A549 (cell line): ENCODE measurements around the gene F5. TPM values are rescaled to one million over a fixed set of nuclear protein-coding genes. Genes with fewer than 3 reads are reported as not detected.

Experiments used
- ATAC-seq, 2 experiments: fragments of 200-7000 bp in 1 of 2; fragments of >200 bp in 1 of 2; cut with Nextera tagmentation in 1 of 2; cut with Tn5 transposase in 1 of 2; 3 replicates each; pipeline versions ENCODE4 v1.8.0 to v1.9.1; 2018 to 2020; ENCODE audit warnings: mild to moderate bottlenecking in 1 of 2, moderate library complexity in 1 of 2
- CTCF ChIA-PET: fragments of 300-600 bp; sonication (Branson Sonifier 250); formaldehyde crosslinking; extraction: SDS; loops from one replicate; lab custom pipeline; 2021; ENCODE audit warnings: antibody characterized with exemption, inconsistent platforms; lab: Yijun Ruan, JAX
- POLR2A ChIA-PET: fragments of 350-600 bp; formaldehyde crosslinking; extraction: SDS; loops from one replicate; lab custom pipeline; 2021; ENCODE audit warnings: antibody characterized with exemption, inconsistent platforms; lab: Yijun Ruan, JAX
- DNase-seq, 2 experiments: peaks; one replicate each; pipeline versions ENCODE4 v3.0.0 to v3.0.0-alpha.2; 2011 to 2016; ENCODE audit warnings: low read depth in 1 of 2, low spot score in 1 of 2
- FAIRE-seq: peaks from 2 replicates; lab custom pipeline; 2011; peaks lifted over from hg19 to GRCh38; lab: Jason Lieb, UNC
- H3K27ac ChIP-seq, 2 experiments: fragments of >200 bp; sonication (Bioruptor Twin); formaldehyde crosslinking; 3 replicates each; pipeline ENCODE4 v1.5.1; 2016 to 2017
- H3K4me1 ChIP-seq: fragments of >200 bp; sonication (Bioruptor Twin); formaldehyde crosslinking; 3 replicates; pipeline ENCODE4 v1.6.1; 2016
- H3K4me2 ChIP-seq: fragments of >200 bp; sonication (Bioruptor Twin); formaldehyde crosslinking; 3 replicates; pipeline ENCODE4 v1.6.1; 2016
- H3K4me3 ChIP-seq: fragments of >200 bp; sonication (Bioruptor Twin); formaldehyde crosslinking; 3 replicates; pipeline ENCODE4 v1.5.1; 2016
- H3K9me3 ChIP-seq: fragments of >200 bp; sonication (Bioruptor Twin); formaldehyde crosslinking; 3 replicates; pipeline ENCODE4 v1.6.1; 2016
- BHLHE40 ChIP-seq: IDR thresholded peaks from 2 replicates; pipeline ENCODE4 v1.6.1; 2012; ENCODE audit warnings: low read depth, low read length, inconsistent platforms
- CBX2 ChIP-seq: fragments of 200-600 bp; sonication (generic); IDR thresholded peaks from 2 replicates; pipeline ENCODE4 v1.6.1; 2016; ENCODE audit warnings: low read depth, mild to moderate bottlenecking, borderline replicate concordance
- CEBPB ChIP-seq, 2 experiments: fragments of >200 bp in 1 of 2; sonication (Bioruptor Twin) in 1 of 2; formaldehyde crosslinking in 1 of 2; IDR thresholded peaks; 2 replicates each; pipeline ENCODE4 v1.6.1; 2012 to 2016
- CHD2 ChIP-seq: fragments of 150-350 bp; IDR thresholded peaks from 2 replicates; pipeline ENCODE4 v1.6.1; 2014; ENCODE audit warnings: low read length; ENCODE audit not compliant: partially characterized antibody
- ELK1 ChIP-seq: fragments of 150-350 bp; IDR thresholded peaks from 2 replicates; pipeline ENCODE4 v1.6.1; 2014; ENCODE audit warnings: low read depth, mild to moderate bottlenecking, low read length
- ESRRA ChIP-seq: fragments of 150-350 bp; IDR thresholded peaks from 2 replicates; pipeline ENCODE4 v1.6.1; 2014; ENCODE audit warnings: mild to moderate bottlenecking, low read length, borderline replicate concordance
- FOSL2 ChIP-seq, 2 experiments: fragments of 450-650 bp in 1 of 2; fragments of >200 bp in 1 of 2; sonication (Bioruptor Twin) in 1 of 2; formaldehyde crosslinking; IDR thresholded peaks; 2 replicates each; pipeline versions ENCODE4 v1.5.0 to v1.6.1; 2016 to 2020; ENCODE audit warnings: mild to moderate bottlenecking in 1 of 2, moderate library complexity in 1 of 2
- FOXS1 ChIP-seq: fragments of 250-450 bp; sonication (Bioruptor Pico); IDR thresholded peaks from 2 replicates; pipeline ENCODE4 v1.5.0; 2020; ENCODE audit warnings: mild to moderate bottlenecking, moderate library complexity
- HES2 ChIP-seq: fragments of >200 bp; sonication (Bioruptor Twin); formaldehyde crosslinking; IDR thresholded peaks from 2 replicates; pipeline ENCODE4 v1.6.1; 2016
- HEYL ChIP-seq: fragments of 250-450 bp; sonication (Bioruptor Pico); IDR thresholded peaks from 2 replicates; pipeline ENCODE4 v1.8.0; 2021; ENCODE audit warnings: mild to moderate bottlenecking, moderate library complexity
- HOXB13 ChIP-seq: fragments of 250-450 bp; sonication (Bioruptor Pico); IDR thresholded peaks from 2 replicates; pipeline ENCODE4 v1.5.0; 2020; ENCODE audit warnings: low read depth, mild to moderate bottlenecking, moderate library complexity
- JUNB ChIP-seq: fragments of >200 bp; sonication (Bioruptor Twin); formaldehyde crosslinking; IDR thresholded peaks from 2 replicates; pipeline ENCODE4 v1.6.1; 2016
- KDM1A ChIP-seq: fragments of 200-600 bp; sonication (generic); IDR thresholded peaks from 2 replicates; pipeline ENCODE4 v1.6.1; 2016; ENCODE audit warnings: low read depth, mild to moderate bottlenecking
- MAFK ChIP-seq: fragments of 450-650 bp; IDR thresholded peaks from 2 replicates; pipeline ENCODE4 v1.6.1; 2014; ENCODE audit not compliant: partially characterized antibody
- RCOR1 ChIP-seq: fragments of 150-350 bp; IDR thresholded peaks from 2 replicates; pipeline ENCODE4 v1.6.1; 2014; ENCODE audit warnings: antibody characterized with exemption, low read length, low read depth
- RFX5 ChIP-seq: fragments of 450-650 bp; IDR thresholded peaks from 2 replicates; pipeline ENCODE4 v1.7.1; 2014; ENCODE audit warnings: antibody characterized with exemption, mild to moderate bottlenecking, moderate library complexity
- SMC3 ChIP-seq: fragments of >200 bp; sonication (Bioruptor Twin); formaldehyde crosslinking; IDR thresholded peaks from 3 replicates; pipeline ENCODE4 v1.6.1; 2018; ENCODE audit warnings: inconsistent platforms
- TFCP2L1 ChIP-seq: fragments of 250-450 bp; sonication (Bioruptor Pico); IDR thresholded peaks from 2 replicates; pipeline ENCODE4 v1.5.0; 2021; ENCODE audit warnings: mild to moderate bottlenecking
- TP53 ChIP-seq: fragments of 250-450 bp; sonication (Bioruptor Pico); IDR thresholded peaks from 2 replicates; pipeline ENCODE4 v1.5.0; 2021; ENCODE audit warnings: mild to moderate bottlenecking, moderate library complexity
- ZNF302 ChIP-seq: fragments of 250-450 bp; sonication (Bioruptor Pico); IDR thresholded peaks from 2 replicates; pipeline ENCODE4 v1.9.0; 2021; ENCODE audit warnings: inconsistent platforms, mild to moderate bottlenecking, moderate library complexity
- WGBS: methylation state at CpG from one replicate; pipeline ENCODE4 v1.1.6; 2017; ENCODE audit errors: missing lambda C conversion rate; 5-methylcytosine and 5-hydroxymethylcytosine counted together
- polyA plus RNA-seq, 4 experiments: library from polyadenylated mRNA; depleted of rRNA in 3 of 4; stranded (reverse); fragments of >200 nt; fragmentation: RNase III in 1 of 4; extraction: RNeasy Plus Mini Kit Qiagen cat#74134 plus additional on column Dnase treatment in 1 of 4; gene quantifications; 2 replicates in 3 of 4; 3 replicates in 1 of 4; pipeline ENCODE4 v1.2.3, GENCODE V29; 2011 to 2017
- TF ChIP-seq, protein P1 (sequence below): IDR thresholded peaks from 2 replicates; pipeline ENCODE4 v1.6.1; 2012
- TF ChIP-seq, protein P2 (sequence below): fragments of 450-650 bp; IDR thresholded peaks from 2 replicates; pipeline ENCODE4 v1.6.1; 2014; ENCODE audit warnings: antibody characterized with exemption
- TF ChIP-seq, protein P3 (sequence below): fragments of >200 bp; sonication (Bioruptor Twin); formaldehyde crosslinking; IDR thresholded peaks from 3 replicates; pipeline ENCODE4 v1.5.1; 2016

Gene F5
- polyA plus RNA-seq, 2 of the 4 experiments (the other 2 are of a cell fraction), result 0.04 to 0.36 TPM

DNA sequence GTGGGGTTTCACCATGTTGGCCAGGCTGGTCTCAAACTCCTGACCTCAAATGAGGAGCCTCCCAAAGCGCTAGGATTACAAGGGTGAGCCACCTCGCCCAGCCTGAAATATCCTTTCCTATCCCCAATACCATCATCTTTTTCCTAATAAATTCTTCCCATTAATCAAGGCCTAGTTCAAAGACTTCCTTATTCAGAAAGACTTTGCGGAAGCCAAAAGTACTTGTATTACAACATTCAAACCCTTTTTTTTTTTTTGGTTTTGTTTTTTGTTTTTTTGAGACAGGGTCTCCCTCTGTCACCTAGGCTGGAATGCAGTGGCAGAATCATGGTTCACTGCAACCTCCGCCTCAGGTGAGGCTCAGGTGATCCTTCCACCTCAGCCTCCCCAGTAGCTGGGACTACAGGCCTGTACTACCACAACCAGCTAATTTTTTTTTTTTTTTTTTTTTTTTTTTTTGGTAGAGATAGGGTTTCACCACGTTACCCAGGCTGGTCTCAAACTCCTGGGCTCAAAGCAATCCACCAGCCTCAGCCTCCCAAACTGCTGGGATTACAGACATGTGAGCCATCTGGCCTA lies 108.1 kb downstream of the F5 start:
- CTCF ChIA-PET, result interaction anchor here (0.9 kb wide), 1 partner anchor 69 kb away, joined by 3 read pairs; no protein-coding TSS in a partner anchor
- WGBS, result 94% methylated on average over 5 of the region's 5 CpGs
- no peak for FAIRE-seq
- TF ChIP-seq TP53 (no peak), CBX2 (no peak), RFX5 (no peak), HEYL (CRISPR knock-in tag) (no peak)
- TF ChIP-seq, protein P1, sequence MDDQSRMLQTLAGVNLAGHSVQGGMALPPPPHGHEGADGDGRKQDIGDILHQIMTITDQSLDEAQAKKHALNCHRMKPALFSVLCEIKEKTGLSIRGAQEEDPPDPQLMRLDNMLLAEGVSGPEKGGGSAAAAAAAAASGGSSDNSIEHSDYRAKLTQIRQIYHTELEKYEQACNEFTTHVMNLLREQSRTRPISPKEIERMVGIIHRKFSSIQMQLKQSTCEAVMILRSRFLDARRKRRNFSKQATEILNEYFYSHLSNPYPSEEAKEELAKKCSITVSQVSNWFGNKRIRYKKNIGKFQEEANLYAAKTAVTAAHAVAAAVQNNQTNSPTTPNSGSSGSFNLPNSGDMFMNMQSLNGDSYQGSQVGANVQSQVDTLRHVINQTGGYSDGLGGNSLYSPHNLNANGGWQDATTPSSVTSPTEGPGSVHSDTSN, result no peak
- Histone ChIP-seq H3K4me2 (no peak overlapping the region), H3K4me3 (no peak overlapping the region), H3K9me3 (no peaks in the 10 kb centered on the region), H3K4me1 (peaks cover 5% of the 10 kb centered on the region; the same call in 2 of the 3 replicates), H3K27ac (no peak overlapping the region)
- DNase-seq, result no peak
- no peak for ATAC-seq
- POLR2A ChIA-PET, result no interaction called here

DNA sequence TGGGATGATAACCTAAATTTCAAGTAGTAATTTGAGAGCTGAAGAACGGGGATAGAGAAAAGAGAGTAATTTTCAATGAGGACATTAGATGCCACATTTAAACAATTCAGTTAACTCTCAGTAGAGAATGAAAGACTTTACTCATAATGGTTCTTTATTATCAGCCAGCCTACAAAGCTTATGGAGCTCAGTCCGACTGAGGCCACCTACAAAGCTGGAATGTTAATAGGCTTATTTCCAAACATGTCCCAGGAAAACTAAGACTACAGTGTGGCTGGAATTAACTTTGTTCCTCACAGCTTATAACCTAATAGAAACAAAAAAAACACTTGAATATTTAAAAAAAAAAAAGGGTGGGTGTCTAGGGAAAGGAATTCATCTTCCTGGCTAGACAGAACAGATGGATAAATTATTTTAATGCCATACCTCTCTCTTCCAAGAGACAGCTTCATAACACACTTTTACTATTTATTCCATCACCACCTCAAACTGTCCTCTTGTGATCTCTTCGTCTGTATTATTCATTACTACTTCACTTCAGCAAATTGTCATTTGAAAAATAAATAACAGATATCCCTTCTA lies 110.4 kb downstream of the F5 start:
- TF ChIP-seq, protein P2, sequence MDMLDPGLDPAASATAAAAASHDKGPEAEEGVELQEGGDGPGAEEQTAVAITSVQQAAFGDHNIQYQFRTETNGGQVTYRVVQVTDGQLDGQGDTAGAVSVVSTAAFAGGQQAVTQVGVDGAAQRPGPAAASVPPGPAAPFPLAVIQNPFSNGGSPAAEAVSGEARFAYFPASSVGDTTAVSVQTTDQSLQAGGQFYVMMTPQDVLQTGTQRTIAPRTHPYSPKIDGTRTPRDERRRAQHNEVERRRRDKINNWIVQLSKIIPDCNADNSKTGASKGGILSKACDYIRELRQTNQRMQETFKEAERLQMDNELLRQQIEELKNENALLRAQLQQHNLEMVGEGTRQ, result no peak
- TF ChIP-seq FOSL2 (IDR thresholded peaks at IDR 0.05) (no peak), FOSL2 (CRISPR knock-in tag; IDR thresholded peaks at IDR 0.05) (no peak), SMC3 (no peak), HES2 (no peak)
- FAIRE-seq, result no peak
- H3K27ac ChIP-seq, result no peak overlapping the region
- no peak overlapping the region for H3K4me3 ChIP-seq
- peaks cover 6% of the 10 kb centered on the region; the same call in 2 of the 3 replicates for H3K4me1 ChIP-seq
- no peak overlapping the region for H3K4me2 ChIP-seq
- no peak for ATAC-seq
- POLR2A ChIA-PET, result no interaction called here
- WGBS, result 87% methylated on average over 3 of the region's 3 CpGs
- H3K9me3 ChIP-seq, result no peaks in the 10 kb centered on the region
- DNase-seq, result no peak
- CTCF ChIA-PET, result interaction anchor here (0.6 kb wide), 1 partner anchor 898 kb away, joined by 3 read pairs; no protein-coding TSS in a partner anchor

- POLR2A ChIA-PET, result interaction anchor here (1.7 kb wide), 1 partner anchor 11 kb away, joined by 4 read pairs; the partner anchor contains the start of gene SLC19A2
- Histone ChIP-seq H3K4me2 (no peak overlapping the region), H3K4me1 (peaks cover 6% of the 10 kb centered on the region; the same call in 2 of the 3 replicates), H3K9me3 (no peaks in the 10 kb centered on the region), H3K4me3 (no peak overlapping the region), H3K27ac (no peak overlapping the region)
- 86% methylated on average over 1 of the region's 1 CpG for WGBS
- ATAC-seq (no peak), FAIRE-seq (no peak), DNase-seq (no peak)
- TF ChIP-seq CHD2 (no peak), MAFK (peak; percentile 46)
- CTCF ChIA-PET, result interaction anchor here (1.3 kb wide), 2 partner anchors 73 to 76 kb away, joined by 4 to 5 read pairs; no protein-coding TSS in a partner anchor
These were observed 111.8 kb downstream of the F5 start for GRCh38 chr1:169474302-169474995.

- 77% methylated on average over 5 of the region's 5 CpGs for WGBS
- ChIA-PET POLR2A (interaction anchor here (1.7 kb wide), 1 partner anchor 13 kb away, joined by 4 read pairs; the partner anchor contains the start of gene SLC19A2), CTCF (interaction anchor here (0.9 to 1.7 kb wide), 4 partner anchors 9 to 74 kb away, joined by 3 to 5 read pairs (median 4); no protein-coding TSS in a partner anchor)
- no peak overlapping the region for H3K4me3 ChIP-seq
- peaks cover 6% of the 10 kb centered on the region; the same call in 2 of the 3 replicates for H3K4me1 ChIP-seq
- no peaks in the 10 kb centered on the region for H3K9me3 ChIP-seq
- DNase-seq, result no peak
- H3K27ac ChIP-seq, result no peak overlapping the region
- FAIRE-seq, result no peak
- no peak overlapping the region for H3K4me2 ChIP-seq
- no peak for ATAC-seq
- no peak for TF ChIP-seq SMC3
- TF ChIP-seq, protein P3, sequence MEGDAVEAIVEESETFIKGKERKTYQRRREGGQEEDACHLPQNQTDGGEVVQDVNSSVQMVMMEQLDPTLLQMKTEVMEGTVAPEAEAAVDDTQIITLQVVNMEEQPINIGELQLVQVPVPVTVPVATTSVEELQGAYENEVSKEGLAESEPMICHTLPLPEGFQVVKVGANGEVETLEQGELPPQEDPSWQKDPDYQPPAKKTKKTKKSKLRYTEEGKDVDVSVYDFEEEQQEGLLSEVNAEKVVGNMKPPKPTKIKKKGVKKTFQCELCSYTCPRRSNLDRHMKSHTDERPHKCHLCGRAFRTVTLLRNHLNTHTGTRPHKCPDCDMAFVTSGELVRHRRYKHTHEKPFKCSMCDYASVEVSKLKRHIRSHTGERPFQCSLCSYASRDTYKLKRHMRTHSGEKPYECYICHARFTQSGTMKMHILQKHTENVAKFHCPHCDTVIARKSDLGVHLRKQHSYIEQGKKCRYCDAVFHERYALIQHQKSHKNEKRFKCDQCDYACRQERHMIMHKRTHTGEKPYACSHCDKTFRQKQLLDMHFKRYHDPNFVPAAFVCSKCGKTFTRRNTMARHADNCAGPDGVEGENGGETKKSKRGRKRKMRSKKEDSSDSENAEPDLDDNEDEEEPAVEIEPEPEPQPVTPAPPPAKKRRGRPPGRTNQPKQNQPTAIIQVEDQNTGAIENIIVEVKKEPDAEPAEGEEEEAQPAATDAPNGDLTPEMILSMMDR, result no peak
- no peak for TF ChIP-seq CBX2
- TF ChIP-seq RCOR1, result no peak
- TF ChIP-seq FOXS1 (CRISPR knock-in tag), result no peak
- no peak for TF ChIP-seq ELK1
- TF ChIP-seq JUNB, result no peak
- TF ChIP-seq BHLHE40, result no peak
- no peak for TF ChIP-seq HOXB13 (CRISPR knock-in tag)
- no peak for TF ChIP-seq KDM1A
- no peak for TF ChIP-seq ZNF302 (CRISPR knock-in tag)
- TF ChIP-seq HES2, result no peak
- no peak for TF ChIP-seq TFCP2L1 (CRISPR knock-in tag)
- TF ChIP-seq CEBPB (IDR thresholded peaks at IDR 0.05), result no peak
- TF ChIP-seq ESRRA, result no peak
These were observed 112.9 kb downstream of the F5 start for GRCh38 chr1:169473347-169473746.
